ENCODE results near the gene PRR23B. TPM values are rescaled to one million over a fixed set of nuclear protein-coding genes. Genes with fewer than 3 reads are reported as not detected.

The PRR23B gene
- total RNA-seq, 1 donor from 2014 or later, result not detected

DNA sequence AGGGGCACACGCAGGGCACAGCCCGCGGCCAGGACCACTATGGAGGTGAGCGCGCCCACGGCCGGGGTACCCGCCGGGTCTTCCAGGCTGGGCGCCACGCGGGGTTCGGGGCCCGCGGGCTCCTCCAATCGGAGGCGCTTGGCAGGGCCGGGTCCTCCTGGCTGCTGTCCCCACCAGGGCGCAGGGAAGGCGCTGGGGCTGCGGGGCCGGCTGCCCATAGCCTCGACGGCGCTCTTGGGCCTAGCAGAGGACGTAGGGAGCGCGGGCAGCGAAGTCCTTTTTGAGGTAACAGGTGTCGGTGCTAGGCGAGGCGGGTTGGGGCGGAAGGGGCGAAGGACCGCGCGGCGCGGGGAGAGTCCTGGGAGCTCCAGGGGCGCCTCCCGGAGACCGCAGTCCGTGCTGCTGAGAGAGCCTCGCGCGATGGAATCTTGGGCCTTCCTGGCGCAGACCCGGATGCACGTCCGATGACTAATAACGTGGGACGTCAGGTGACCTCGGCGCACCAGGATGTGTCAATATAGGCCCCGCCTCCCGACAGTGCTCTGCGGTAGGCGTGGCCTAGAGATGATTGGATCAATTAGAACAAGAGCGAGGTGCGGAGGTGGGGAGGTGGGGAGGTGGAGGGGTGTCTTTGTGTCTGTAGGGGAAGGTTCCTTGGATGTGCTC is 14.5 kb downstream of the PRR23B start, which contains the start of gene PRR23A:
PRR23A (minus strand) TSS at position 218 of the 666 bp plus-strand sequence; CDS start at position 218, 0 bp downstream.
- no peaks in the 10 kb centered on the region for H3K27me3 ChIP-seq (ENCODE audit: control insufficient read depth, insufficient read depth, low read length)
- H3K36me3 ChIP-seq (ENCODE audit: control insufficient read depth, insufficient read depth, low read length), result no peaks in the 10 kb centered on the region
- H3K4me3 ChIP-seq (ENCODE audit: low read depth, low read length), result no peak within 1 kb of the TSS
- TF ChIP-seq, protein P1, sequence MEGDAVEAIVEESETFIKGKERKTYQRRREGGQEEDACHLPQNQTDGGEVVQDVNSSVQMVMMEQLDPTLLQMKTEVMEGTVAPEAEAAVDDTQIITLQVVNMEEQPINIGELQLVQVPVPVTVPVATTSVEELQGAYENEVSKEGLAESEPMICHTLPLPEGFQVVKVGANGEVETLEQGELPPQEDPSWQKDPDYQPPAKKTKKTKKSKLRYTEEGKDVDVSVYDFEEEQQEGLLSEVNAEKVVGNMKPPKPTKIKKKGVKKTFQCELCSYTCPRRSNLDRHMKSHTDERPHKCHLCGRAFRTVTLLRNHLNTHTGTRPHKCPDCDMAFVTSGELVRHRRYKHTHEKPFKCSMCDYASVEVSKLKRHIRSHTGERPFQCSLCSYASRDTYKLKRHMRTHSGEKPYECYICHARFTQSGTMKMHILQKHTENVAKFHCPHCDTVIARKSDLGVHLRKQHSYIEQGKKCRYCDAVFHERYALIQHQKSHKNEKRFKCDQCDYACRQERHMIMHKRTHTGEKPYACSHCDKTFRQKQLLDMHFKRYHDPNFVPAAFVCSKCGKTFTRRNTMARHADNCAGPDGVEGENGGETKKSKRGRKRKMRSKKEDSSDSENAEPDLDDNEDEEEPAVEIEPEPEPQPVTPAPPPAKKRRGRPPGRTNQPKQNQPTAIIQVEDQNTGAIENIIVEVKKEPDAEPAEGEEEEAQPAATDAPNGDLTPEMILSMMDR (IDR thresholded peaks at IDR 0.05; ENCODE audit: insufficient read depth, low read length, severe bottlenecking), result no peak
- no peak for DNase-seq (ENCODE audit: low read depth)
- no peak for FAIRE-seq

DNA sequence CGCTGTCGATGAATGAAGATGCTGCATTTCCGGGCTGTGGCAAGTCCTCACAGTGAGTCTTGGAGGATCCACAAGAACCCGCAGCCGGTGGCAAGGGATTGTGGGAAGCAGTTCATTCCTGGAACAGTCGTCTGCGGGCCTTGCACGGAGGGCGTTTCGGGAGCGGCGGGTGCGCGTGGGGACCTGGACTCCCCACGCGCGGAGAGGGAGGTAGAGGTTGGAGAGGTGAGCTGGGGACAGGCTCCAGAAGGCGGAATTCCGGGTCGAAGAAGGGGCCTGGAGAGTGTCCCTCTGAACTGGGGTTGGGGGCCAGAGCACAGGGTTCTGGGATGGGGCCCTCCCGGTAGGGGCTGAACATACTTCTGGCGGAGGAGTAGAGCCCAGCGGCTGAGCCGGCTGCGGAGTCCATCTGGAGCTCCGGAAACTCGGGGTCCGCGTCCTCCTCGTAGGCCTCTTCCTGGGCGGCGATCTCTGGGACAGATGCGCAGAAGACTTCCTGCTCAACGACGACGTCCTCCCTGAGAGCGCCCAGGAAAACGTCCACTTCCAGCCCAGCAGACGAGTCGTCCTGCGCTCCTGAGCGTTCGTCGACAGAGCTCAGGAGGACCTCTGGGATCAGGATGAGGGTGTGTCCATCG is 15.3 kb downstream of the PRR23B start:
- no peaks in the 10 kb centered on the region for H3K27me3 ChIP-seq (ENCODE audit: control insufficient read depth, insufficient read depth, low read length)
- H3K36me3 ChIP-seq (ENCODE audit: control insufficient read depth, insufficient read depth, low read length), result no peaks in the 10 kb centered on the region
- DNase-seq (ENCODE audit: low read depth), result no peak
- no peak overlapping the region for H3K4me3 ChIP-seq (ENCODE audit: low read depth, low read length)
- TF ChIP-seq, protein P1 (IDR thresholded peaks at IDR 0.05; ENCODE audit: insufficient read depth, low read length, severe bottlenecking), result no peak
- no peak for FAIRE-seq

DNA sequence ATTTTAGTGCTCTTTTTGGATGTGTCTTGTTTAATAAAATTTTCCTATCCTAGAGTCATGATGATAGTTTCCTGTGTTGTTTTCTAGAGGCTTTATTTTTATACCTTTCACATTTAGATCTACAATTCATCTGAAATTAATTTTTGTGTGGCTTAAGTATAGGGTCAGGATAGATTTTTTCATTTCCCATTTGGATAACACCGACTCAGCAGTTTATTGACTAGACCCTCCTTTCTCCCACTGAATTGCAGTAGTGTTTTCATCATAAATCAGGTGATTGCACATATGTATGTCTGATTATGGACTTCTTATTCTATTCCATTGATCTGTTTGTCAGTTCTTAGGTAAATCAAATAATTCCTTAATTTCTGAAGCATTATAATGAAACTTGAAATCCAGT is 25.0 kb downstream of the PRR23B start:
- FAIRE-seq, result no peak
- TF ChIP-seq, protein P1 (IDR thresholded peaks at IDR 0.05; ENCODE audit: insufficient read depth, low read length, severe bottlenecking), result no peak

DNA sequence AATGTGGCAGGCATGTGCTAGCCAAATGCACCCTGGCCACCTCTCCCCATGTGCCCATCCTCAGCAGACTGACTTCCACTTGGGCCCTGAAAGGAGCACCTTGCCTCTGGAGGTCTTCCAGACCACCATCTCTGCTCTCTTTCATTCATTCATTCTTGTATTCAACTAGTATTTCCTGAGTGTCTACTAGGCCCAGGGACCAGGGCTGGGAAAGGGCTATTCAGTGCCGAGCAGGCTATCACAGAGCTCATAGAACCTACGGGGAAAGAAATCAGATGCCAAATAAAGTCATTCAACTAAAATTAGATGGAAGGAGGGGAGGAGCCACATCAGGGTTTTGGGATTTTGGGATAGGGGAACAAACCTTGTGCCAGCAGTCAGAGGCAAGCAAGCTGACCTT is 33.5 kb downstream of the PRR23B start:
- H3K36me3 ChIP-seq (ENCODE audit: control insufficient read depth, insufficient read depth, low read length), result no peaks in the 10 kb centered on the region
- no peak for DNase-seq (ENCODE audit: low read depth)
- H3K27me3 ChIP-seq (ENCODE audit: control insufficient read depth, insufficient read depth, low read length), result no peaks in the 10 kb centered on the region
- FAIRE-seq, result no peak
- TF ChIP-seq, protein P1 (IDR thresholded peaks at IDR 0.05; ENCODE audit: insufficient read depth, low read length, severe bottlenecking), result no peak
- H3K4me3 ChIP-seq (ENCODE audit: low read depth, low read length), result no peak overlapping the region

More for the DNA sequence above, 25.0 kb downstream of the PRR23B start:
- Histone ChIP-seq H3K27me3 (ENCODE audit: control insufficient read depth, insufficient read depth, low read length) (no peaks in the 10 kb centered on the region), H3K4me3 (ENCODE audit: low read depth, low read length) (no peak overlapping the region), H3K36me3 (ENCODE audit: control insufficient read depth, insufficient read depth, low read length) (no peaks in the 10 kb centered on the region)
- DNase-seq (ENCODE audit: low read depth), result no peak

DNA sequence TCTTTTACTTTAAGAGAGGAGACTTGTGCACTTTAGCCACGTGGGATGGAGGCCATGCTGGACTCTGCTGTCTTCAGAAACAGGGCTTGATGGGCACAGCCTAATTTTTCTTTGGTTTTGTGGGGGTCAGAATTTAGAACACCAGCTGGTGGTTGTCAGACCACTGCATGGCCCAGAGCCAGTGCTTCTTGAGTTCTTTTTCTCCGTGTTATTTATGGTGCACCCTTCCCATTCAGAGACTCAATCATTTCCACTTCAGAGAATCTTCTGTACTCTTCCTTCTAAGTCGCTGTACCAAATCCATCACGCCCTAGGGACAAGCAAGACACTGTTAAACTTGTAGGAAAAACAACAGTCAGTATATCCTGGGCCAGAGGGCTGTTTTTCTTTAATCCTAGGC is 34.8 kb downstream of the PRR23B start:
- H3K36me3 ChIP-seq (ENCODE audit: control insufficient read depth, insufficient read depth, low read length), result no peaks in the 10 kb centered on the region
- no peaks in the 10 kb centered on the region for H3K27me3 ChIP-seq (ENCODE audit: control insufficient read depth, insufficient read depth, low read length)
- no peak overlapping the region for H3K4me3 ChIP-seq (ENCODE audit: low read depth, low read length)
- TF ChIP-seq, protein P1 (IDR thresholded peaks at IDR 0.05; ENCODE audit: insufficient read depth, low read length, severe bottlenecking), result no peak
- FAIRE-seq, result no peak
- DNase-seq (ENCODE audit: low read depth), result no peak

Measured in bronchial epithelial cell (primary cell).